HG03571 (cell line): ENCODE measurements around the gene NUP155.
"Not testable (repeated sequence)": the region's sequence is repeated elsewhere in the genome, so short reads cannot be mapped to it uniquely, and the experiment has no call there.

Experiments used
- ATAC-seq: cut with Tn5 transposase; IDR thresholded peaks from one replicate; pipeline ENCODE4 v1.9.1; 2021; ENCODE audit not compliant: unreplicated experiment

The NUP155 gene

DNA sequence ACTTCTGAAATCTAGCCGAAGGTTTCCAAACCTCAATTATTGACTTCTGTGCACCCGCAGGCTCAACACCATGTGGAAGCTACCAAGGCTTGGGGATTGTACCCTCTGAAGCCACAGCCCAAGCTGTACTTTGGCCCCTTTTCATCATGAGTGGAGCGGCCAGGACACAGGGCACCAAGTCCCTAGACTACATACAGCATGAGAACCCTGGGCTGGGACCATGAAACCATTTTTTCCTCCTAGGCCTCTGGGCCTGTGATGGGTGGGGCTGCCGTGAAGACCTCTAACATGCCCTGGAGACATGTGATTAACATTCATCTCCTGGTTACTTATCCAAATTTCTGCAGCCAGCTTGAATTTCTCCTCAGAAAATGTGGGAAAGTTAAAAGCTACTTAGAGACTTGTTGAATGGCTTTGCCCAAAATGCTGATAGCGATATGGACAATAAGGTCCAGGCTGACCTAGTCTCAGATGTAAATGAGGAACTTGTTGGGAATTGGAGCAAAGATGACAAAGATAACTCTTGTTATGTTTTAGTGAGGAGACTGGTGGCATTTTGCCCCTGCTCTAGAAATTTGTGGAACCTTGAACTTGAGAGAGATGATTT lies 87.6 kb downstream of the NUP155 start:
- no peak for ATAC-seq

- ATAC-seq = no peak
Observed at GRCh38 chr5:37275511-37275910, 95.4 kb downstream of the NUP155 start.

GRCh38 chr5:37272511-37272910 lies 98.4 kb downstream of the NUP155 start:
- no peak for ATAC-seq

- ATAC-seq = not testable (repeated sequence)
Observed at GRCh38 chr5:37268100-37268499, 102.8 kb downstream of the NUP155 start.

GRCh38 chr5:37255774-37256358 lies 115.0 kb downstream of the NUP155 start:
- ATAC-seq = no peak

DNA sequence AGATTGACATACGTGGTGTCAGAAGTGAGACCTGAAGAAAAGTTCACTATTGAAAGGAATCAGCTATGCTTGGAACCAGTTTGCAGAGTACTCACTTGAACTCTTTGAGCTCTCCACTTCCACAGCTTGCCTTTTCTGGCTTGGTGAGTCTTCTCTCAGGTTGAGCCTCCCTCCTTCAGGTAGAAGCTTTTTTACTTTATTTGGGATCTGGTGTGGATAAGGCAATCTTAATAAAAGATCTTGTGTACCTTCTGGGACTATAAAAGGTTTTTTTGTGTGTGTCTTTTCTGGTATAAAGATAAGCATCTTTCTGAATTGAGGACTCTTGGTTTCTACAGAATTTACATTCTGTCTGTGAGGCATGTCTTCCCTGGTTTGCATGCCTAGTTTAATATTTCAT lies 116.3 kb downstream of the NUP155 start:
- ATAC-seq = no peak

- ATAC-seq = no peak
Observed at GRCh38 chr5:37251665-37252064, 119.2 kb downstream of the NUP155 start.

- ATAC-seq = no peak
Observed at GRCh38 chr5:37249815-37250164, 121.1 kb downstream of the NUP155 start.

DNA sequence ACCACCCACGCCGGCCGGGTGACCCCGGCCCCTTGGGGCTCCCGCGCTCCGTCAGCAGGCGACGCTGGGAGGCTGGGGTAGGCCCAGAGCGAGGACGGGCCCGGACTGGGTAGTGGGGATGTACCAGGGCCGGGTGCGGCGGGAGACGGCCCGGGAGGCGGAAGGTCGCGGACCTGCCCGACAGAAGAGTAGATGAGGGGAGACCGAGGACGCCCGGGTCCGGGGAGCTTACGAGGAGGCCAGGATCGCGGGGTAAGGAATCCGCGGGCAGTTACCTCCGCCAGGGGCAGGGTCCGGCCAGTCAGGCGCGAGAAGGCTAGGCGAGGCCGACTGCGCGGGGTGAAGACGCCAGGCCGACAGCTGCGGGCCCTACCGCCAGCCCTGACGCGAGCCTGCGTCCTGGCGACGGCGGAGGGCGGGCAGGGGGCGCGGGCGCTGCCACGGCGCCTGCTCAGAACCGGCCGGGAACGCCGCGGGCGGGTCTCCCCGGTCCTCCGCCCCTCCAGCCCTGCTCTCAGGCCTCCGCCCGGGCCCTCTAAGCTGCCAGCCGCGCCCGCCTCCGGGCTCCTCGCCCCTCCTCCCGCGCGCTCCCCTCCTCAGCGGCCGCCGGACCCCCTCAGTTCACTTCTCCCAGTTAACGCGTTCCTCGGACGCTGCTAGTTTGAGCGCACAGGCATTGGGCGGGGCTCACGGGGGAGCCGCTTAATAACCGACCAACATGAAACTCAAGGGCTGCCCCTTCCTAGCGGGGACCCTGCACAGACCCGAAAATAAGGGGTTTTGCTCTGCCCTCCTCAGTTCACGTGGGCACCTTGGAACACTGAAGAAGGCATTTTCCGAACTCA lies 121.7 kb downstream of the NUP155 start, which contains the start of gene CPLANE1:
Gene CPLANE1, minus strand, starts transcription at position 407 of the 845 bp plus-strand sequence. CDS start 1,678 bp downstream, outside the sequence.
- peak; percentile 81 for ATAC-seq

- ATAC-seq = no peak
Observed at GRCh38 chr5:37248421-37248969, 122.4 kb downstream of the NUP155 start.

DNA sequence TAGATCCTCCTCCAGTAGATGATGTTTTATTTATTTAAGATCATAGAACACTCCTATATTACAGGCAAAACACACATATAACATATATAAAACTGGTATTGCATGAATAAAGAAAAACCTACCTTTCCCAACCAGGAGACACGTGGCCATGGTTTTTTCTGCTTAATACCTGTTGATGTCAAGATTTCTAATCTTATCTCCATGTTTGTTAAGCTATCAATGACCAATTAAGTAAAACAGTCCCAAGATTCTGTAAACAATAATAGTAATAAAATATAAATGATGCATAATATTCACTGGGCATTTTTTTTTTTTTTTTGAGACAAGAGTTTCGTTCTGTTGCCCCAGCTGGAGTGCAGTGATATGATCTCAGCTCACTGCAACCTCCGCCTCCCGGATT lies 123.4 kb downstream of the NUP155 start:
- ATAC-seq = no peak

- no peak for ATAC-seq
Observed at GRCh38 chr5:37247036-37247435, 123.9 kb downstream of the NUP155 start.
